Activated T-helper 1 cell treated with anti-CD3 and anti-CD28 coated beads, Interleukin-12 subunit alpha, Interleukin-12 subunit beta, Interleukin-2, Interleukin-4 antibody, amounts not matched to agents 30 ng/mL and 10 ng/mL and 1 ng/mL, durations not matched to agents 14 hours and 24 hours and 36 hours (primary cell): Measurements from ENCODE around the gene LRMDA. TPM values are rescaled to one million over a fixed set of nuclear protein-coding genes. Genes with fewer than 3 reads are reported as not detected.

Experiments used
- DNase-seq: peaks from one replicate; pipeline ENCODE4 v3.0.0; 2021; ENCODE audit warnings: low spot score
- H3K27ac Mint-ChIP-seq: one replicate; pipeline ENCODE4 v1.8.0; 2021; ENCODE audit warnings: mild to moderate bottlenecking, mixed read lengths
- H3K27me3 Mint-ChIP-seq: one replicate; pipeline ENCODE4 v1.8.0; 2022; ENCODE audit warnings: mild to moderate bottlenecking, moderate library complexity, mixed read lengths; ENCODE audit not compliant: insufficient read depth
- H3K36me3 Mint-ChIP-seq: one replicate; pipeline ENCODE4 v1.8.0; 2021; ENCODE audit warnings: low read depth, mixed read lengths
- H3K4me1 Mint-ChIP-seq: one replicate; pipeline ENCODE4 v1.8.0; 2021; ENCODE audit warnings: low read depth, mixed read lengths
- H3K4me3 Mint-ChIP-seq: one replicate; pipeline ENCODE4 v1.8.0; 2021; ENCODE audit warnings: mild to moderate bottlenecking, moderate library complexity, mixed read lengths
- H3K9me3 Mint-ChIP-seq: one replicate; pipeline ENCODE4 v1.8.0; 2021; ENCODE audit warnings: mixed read lengths
- intact Hi-C: fragments of 100-400 bp; cut with micrococcal nuclease; formaldehyde crosslinking; loops from one replicate; pipeline ENCODE4 v1.15.1; 2024
- total RNA-seq: library from RNA; stranded (reverse); gene quantifications from 2 replicates; pipeline ENCODE4 v1.2.3, GENCODE V29; 2022

LRMDA gene
- total RNA-seq, 1 donor from 2014 or later, result not detected

GRCh38 chr10:75449382-75450074, 18.1 kb downstream of the LRMDA start:
- no peaks in the 10 kb centered on the region for H3K4me1 Mint-ChIP-seq
- intact Hi-C loops, result no loop called here
- H3K4me3 Mint-ChIP-seq, result no peak overlapping the region
- H3K9me3 Mint-ChIP-seq, result peaks cover 10% of the 10 kb centered on the region
- DNase-seq, result no peak
- H3K27me3 Mint-ChIP-seq, result peaks cover 2% of the 10 kb centered on the region
- H3K36me3 Mint-ChIP-seq, result no peaks in the 10 kb centered on the region
- H3K27ac Mint-ChIP-seq, result no peak overlapping the region

GRCh38 chr10:75450075-75450445, 18.6 kb downstream of the LRMDA start:
- no peaks in the 10 kb centered on the region for H3K36me3 Mint-ChIP-seq
- peaks cover 2% of the 10 kb centered on the region for H3K27me3 Mint-ChIP-seq
- H3K4me3 Mint-ChIP-seq, result no peak overlapping the region
- DNase-seq, result no peak
- H3K4me1 Mint-ChIP-seq, result no peaks in the 10 kb centered on the region
- no peak overlapping the region for H3K27ac Mint-ChIP-seq
- intact Hi-C loops, result no loop called here
- peaks cover 10% of the 10 kb centered on the region for H3K9me3 Mint-ChIP-seq

DNA sequence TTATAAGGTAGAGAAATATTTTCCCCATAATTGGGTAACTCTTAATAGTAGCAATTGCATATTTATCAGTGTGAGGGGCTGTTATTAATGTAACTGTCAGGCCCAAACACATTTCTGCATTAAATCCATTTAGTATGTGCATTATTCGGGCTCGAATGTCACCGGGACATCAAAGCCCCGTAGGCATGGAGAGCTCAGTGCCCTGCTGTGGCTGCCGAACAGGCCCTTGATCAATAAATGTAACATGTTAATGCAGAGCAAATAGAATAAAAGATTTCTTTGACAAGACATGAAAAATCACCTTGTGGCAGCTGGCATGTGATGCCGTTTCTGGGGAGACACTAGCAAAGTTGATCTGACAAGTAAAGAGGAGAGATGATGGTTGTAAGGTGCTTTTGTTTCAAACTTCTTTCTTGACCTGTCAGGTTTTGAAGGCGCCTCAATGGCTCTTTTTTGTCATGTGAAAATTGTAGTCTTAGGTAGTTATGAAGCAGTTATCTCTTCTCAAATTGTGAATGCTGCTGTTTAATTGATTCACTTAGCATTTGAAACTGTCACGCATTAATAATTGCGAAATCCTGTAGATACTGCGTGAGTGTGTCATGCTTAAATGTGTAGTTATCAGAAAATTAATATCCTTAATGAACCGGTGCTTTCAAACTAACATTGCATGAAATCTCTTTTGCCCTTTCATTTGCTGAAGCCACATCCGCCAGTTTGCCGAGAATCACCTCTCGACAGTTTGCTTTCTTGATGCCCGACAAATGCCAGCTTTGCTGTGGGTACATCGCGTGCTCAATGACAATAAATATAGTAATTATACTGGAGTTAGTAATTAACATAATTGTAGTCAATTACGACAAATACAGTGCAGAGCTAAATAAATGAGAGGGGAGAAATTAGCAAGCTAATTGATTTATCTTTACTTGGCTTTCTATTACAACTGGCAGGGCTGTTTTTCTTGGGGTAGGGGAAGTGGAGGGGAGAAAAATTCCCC, 19.5 kb downstream of the LRMDA start:
- no peak for DNase-seq
- H3K27ac Mint-ChIP-seq, result no peak overlapping the region
- peaks cover 2% of the 10 kb centered on the region for H3K27me3 Mint-ChIP-seq
- peaks cover 10% of the 10 kb centered on the region for H3K9me3 Mint-ChIP-seq
- H3K4me1 Mint-ChIP-seq, result no peaks in the 10 kb centered on the region
- intact Hi-C loops, result no loop called here
- no peaks in the 10 kb centered on the region for H3K36me3 Mint-ChIP-seq
- no peak overlapping the region for H3K4me3 Mint-ChIP-seq

- Mint-ChIP-seq H3K27ac (no peak overlapping the region), H3K4me3 (no peak overlapping the region), H3K4me1 (no peaks in the 10 kb centered on the region), H3K9me3 (peaks cover 1% of the 10 kb centered on the region), H3K36me3 (no peaks in the 10 kb centered on the region), H3K27me3 (peaks cover 2% of the 10 kb centered on the region)
- intact Hi-C loops, result no loop called here
- no peak for DNase-seq
Observed at GRCh38 chr10:75451831-75452230, 20.4 kb downstream of the LRMDA start.

- Mint-ChIP-seq H3K4me3 (no peak overlapping the region), H3K4me1 (no peaks in the 10 kb centered on the region)
Observed at GRCh38 chr10:75452997-75453396, 21.6 kb downstream of the LRMDA start.

DNA sequence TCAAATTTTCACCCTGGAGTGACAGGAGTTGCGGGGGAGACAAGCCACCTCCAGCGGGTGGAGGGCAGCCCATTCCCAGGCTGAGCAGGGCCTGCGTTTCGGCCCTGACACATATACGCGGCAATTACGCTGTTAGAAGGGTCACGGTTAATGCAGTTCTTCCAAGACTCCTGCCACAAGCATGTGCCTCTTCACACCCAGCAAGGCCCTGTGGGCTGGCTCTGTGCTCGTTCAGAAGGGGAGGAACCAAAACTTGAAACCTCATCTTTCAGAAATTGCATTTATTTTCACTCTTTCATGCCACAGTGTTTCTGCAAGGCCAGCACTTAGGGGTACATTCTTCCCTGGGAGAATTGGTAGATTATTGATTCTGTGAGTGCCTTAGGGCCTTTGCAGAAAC, 24.7 kb downstream of the LRMDA start:
- Mint-ChIP-seq H3K27me3 (peaks cover 5% of the 10 kb centered on the region), H3K36me3 (no peaks in the 10 kb centered on the region), H3K4me1 (no peaks in the 10 kb centered on the region), H3K4me3 (no peak overlapping the region), H3K27ac (no peak overlapping the region), H3K9me3 (no peaks in the 10 kb centered on the region)
- intact Hi-C loops, result no loop called here
- DNase-seq, result no peak

More at GRCh38 chr10:75452997-75453396, 21.6 kb downstream of the LRMDA start:
- H3K27me3 Mint-ChIP-seq, result peaks cover 2% of the 10 kb centered on the region
- intact Hi-C loops, result no loop called here
- H3K27ac Mint-ChIP-seq, result no peak overlapping the region
- H3K36me3 Mint-ChIP-seq, result no peaks in the 10 kb centered on the region
- no peaks in the 10 kb centered on the region for H3K9me3 Mint-ChIP-seq
- DNase-seq, result no peak

GRCh38 chr10:75460059-75460458, 28.6 kb downstream of the LRMDA start:
- H3K4me1 Mint-ChIP-seq, result no peaks in the 10 kb centered on the region
- no peak overlapping the region for H3K4me3 Mint-ChIP-seq
- H3K36me3 Mint-ChIP-seq, result no peaks in the 10 kb centered on the region
- peaks cover 3% of the 10 kb centered on the region for H3K27me3 Mint-ChIP-seq
- H3K27ac Mint-ChIP-seq, result no peak overlapping the region
- no peaks in the 10 kb centered on the region for H3K9me3 Mint-ChIP-seq
- no peak for DNase-seq
- intact Hi-C loops, result no loop called here

DNA sequence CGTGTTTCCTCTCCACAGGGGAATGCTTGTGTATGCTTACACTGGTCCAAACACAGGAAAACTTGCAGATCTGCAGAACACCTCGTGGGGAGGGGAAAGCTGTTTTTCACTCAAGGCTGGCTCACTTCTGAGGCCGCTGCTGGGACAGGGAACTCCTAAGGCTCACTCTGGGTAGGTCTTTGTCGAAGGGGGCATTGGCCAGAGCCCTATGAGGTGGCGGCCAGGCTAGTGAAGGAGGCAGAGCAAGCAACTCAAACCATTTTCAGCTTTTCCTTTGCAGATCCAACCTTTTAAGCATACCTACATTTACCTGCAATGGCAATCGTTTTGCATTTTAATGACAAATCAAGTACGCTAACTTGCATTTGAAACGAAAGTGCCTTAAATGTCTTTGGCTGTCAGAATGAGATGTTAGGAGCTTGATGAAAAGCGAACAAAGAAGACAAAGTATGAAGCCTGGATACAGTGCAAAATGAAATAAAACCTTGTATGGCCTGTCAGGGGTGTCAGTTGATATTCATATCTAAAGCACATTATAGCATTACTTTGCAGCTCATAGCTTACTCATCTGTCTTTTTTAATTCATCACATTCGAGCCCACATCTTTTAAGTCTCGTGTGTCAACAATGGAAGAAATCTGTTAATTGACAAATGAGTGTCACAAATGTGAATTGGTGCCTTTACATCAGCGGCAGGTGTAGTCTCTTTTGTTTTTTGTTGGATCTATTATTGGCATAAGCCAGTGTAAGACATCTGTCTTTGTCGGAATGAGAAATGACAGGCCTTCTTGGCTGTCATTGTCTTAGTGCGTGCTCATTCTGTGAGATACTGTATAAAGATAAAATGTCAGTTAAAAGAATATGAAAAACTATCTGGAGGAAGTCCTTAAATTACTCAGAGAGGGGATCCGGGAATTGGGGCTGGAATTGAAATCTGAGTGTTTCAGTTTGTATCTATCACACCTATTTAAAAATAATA, 30.5 kb downstream of the LRMDA start:
- intact Hi-C loops, result no loop called here
- no peak for DNase-seq
- no peak overlapping the region for H3K27ac Mint-ChIP-seq
- no peak overlapping the region for H3K4me3 Mint-ChIP-seq
- no peaks in the 10 kb centered on the region for H3K4me1 Mint-ChIP-seq
- H3K36me3 Mint-ChIP-seq, result no peaks in the 10 kb centered on the region
- H3K27me3 Mint-ChIP-seq, result peaks cover 3% of the 10 kb centered on the region
- no peaks in the 10 kb centered on the region for H3K9me3 Mint-ChIP-seq

DNA sequence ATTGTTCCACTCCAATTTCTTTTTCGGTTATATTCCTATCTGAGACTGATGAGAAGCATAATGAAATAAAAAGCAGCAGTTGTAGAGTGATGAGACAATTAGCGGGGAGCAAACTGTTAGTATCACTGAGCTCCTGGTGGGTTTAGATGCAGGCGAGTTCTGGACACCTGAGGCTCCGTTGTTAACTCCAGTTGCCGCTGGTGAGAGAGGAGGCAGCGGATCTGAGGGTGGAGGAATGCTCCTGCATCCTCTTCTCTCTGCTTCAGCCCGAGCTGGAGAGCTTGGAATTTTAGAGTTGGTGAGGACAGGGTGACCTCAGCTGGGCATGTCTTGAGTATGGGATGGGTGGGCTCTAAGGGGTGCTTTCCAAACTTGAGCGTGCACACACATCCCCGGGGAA, 31.4 kb downstream of the LRMDA start:
- H3K4me1 Mint-ChIP-seq, result no peaks in the 10 kb centered on the region
- H3K27ac Mint-ChIP-seq, result no peak overlapping the region
- H3K9me3 Mint-ChIP-seq, result no peaks in the 10 kb centered on the region
- DNase-seq, result no peak
- intact Hi-C loops, result no loop called here
- no peaks in the 10 kb centered on the region for H3K36me3 Mint-ChIP-seq
- peaks cover 5% of the 10 kb centered on the region for H3K27me3 Mint-ChIP-seq
- H3K4me3 Mint-ChIP-seq, result no peak overlapping the region

- Mint-ChIP-seq H3K27me3 (peaks cover 2% of the 10 kb centered on the region), H3K27ac (no peak overlapping the region), H3K4me3 (no peak overlapping the region), H3K36me3 (no peaks in the 10 kb centered on the region), H3K9me3 (no peaks in the 10 kb centered on the region), H3K4me1 (no peaks in the 10 kb centered on the region)
- intact Hi-C loops, result no loop called here
- no peak for DNase-seq
Observed at GRCh38 chr10:75464478-75465449, 33.3 kb downstream of the LRMDA start.

- H3K27ac Mint-ChIP-seq, result no peak overlapping the region
- H3K36me3 Mint-ChIP-seq, result no peaks in the 10 kb centered on the region
- H3K4me3 Mint-ChIP-seq, result no peak overlapping the region
- H3K9me3 Mint-ChIP-seq, result no peaks in the 10 kb centered on the region
- intact Hi-C loops, result no loop called here
- H3K4me1 Mint-ChIP-seq, result no peaks in the 10 kb centered on the region
- H3K27me3 Mint-ChIP-seq, result peaks cover 2% of the 10 kb centered on the region
- no peak for DNase-seq
Observed at GRCh38 chr10:75465450-75465827, 34.0 kb downstream of the LRMDA start.

DNA sequence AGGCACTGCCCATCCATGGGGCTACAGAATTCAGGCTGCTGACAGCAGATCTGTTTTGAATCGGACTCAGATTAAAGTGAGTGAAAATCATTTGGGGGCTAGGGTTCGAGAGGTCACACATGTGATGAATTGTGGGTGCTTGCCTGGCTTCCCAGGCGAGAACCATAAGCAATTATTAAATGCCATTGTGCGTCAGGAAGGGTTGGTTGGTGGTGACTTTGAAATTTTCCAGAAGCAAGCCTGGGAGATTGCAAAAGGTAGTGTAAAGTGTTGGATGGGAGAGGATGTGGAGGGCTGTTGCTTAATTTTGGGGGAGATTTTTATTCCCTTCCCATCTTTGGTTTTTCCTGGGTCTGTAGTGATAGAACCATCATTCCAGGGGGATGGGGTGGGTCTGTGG, 34.6 kb downstream of the LRMDA start:
- H3K4me1 Mint-ChIP-seq, result no peaks in the 10 kb centered on the region
- no peak overlapping the region for H3K27ac Mint-ChIP-seq
- DNase-seq, result no peak
- H3K36me3 Mint-ChIP-seq, result no peaks in the 10 kb centered on the region
- H3K27me3 Mint-ChIP-seq, result peaks cover 2% of the 10 kb centered on the region
- H3K4me3 Mint-ChIP-seq, result no peak overlapping the region
- no peaks in the 10 kb centered on the region for H3K9me3 Mint-ChIP-seq
- intact Hi-C loops, result no loop called here
